ENCODE data around the gene IGHMBP2.
"Not testable (repeated sequence)": the region's sequence is repeated elsewhere in the genome, so short reads cannot be mapped to it uniquely, and the experiment has no call there.

The IGHMBP2 gene

DNA sequence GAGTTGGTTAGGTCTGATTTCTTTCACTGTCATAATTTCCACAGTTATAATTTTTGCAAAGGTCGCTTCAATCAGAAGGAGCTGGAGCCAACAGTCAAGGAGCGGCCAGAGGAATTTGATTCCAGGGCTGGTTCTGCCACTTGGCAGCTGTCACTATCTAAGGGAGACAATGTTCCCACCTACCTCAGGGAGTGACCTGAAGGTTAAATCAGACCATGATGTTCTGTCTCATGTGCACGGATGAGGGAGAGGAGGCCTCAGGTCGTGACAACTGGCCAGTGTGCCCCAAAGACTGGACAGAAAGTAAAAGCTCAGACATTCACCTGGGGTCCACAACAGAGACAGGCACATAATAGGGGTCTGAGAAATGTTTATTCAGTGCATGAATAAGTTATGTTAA is 69.5 kb downstream of the IGHMBP2 start:
- DNase-seq (ENCODE audit: low read depth, low spot score), result no peak
- H3K4me3 ChIP-seq (ENCODE audit: low read depth, low read length), result no peak overlapping the region
- ChIA-PET CTCF (interaction anchor here (1.3 kb wide), 1 partner anchor 116 kb away, joined by 3 read pairs; no protein-coding TSS in a partner anchor), POLR2A (no interaction called here)
- TF ChIP-seq, protein P1, sequence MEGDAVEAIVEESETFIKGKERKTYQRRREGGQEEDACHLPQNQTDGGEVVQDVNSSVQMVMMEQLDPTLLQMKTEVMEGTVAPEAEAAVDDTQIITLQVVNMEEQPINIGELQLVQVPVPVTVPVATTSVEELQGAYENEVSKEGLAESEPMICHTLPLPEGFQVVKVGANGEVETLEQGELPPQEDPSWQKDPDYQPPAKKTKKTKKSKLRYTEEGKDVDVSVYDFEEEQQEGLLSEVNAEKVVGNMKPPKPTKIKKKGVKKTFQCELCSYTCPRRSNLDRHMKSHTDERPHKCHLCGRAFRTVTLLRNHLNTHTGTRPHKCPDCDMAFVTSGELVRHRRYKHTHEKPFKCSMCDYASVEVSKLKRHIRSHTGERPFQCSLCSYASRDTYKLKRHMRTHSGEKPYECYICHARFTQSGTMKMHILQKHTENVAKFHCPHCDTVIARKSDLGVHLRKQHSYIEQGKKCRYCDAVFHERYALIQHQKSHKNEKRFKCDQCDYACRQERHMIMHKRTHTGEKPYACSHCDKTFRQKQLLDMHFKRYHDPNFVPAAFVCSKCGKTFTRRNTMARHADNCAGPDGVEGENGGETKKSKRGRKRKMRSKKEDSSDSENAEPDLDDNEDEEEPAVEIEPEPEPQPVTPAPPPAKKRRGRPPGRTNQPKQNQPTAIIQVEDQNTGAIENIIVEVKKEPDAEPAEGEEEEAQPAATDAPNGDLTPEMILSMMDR (IDR thresholded peaks at IDR 0.05; ENCODE audit: insufficient read depth, low read length, missing control alignments), result no peak

- POLR2A ChIA-PET; H3K4me3 ChIP-seq (ENCODE audit: low read depth, low read length); DNase-seq (ENCODE audit: low read depth, low spot score): not testable (repeated sequence)
- CTCF ChIA-PET, result interaction anchor here (1.3 kb wide), 1 partner anchor 115 kb away, joined by 3 read pairs; no protein-coding TSS in a partner anchor
These were observed 70.0 kb downstream of the IGHMBP2 start for GRCh38 chr11:68973706-68974105.

DNA sequence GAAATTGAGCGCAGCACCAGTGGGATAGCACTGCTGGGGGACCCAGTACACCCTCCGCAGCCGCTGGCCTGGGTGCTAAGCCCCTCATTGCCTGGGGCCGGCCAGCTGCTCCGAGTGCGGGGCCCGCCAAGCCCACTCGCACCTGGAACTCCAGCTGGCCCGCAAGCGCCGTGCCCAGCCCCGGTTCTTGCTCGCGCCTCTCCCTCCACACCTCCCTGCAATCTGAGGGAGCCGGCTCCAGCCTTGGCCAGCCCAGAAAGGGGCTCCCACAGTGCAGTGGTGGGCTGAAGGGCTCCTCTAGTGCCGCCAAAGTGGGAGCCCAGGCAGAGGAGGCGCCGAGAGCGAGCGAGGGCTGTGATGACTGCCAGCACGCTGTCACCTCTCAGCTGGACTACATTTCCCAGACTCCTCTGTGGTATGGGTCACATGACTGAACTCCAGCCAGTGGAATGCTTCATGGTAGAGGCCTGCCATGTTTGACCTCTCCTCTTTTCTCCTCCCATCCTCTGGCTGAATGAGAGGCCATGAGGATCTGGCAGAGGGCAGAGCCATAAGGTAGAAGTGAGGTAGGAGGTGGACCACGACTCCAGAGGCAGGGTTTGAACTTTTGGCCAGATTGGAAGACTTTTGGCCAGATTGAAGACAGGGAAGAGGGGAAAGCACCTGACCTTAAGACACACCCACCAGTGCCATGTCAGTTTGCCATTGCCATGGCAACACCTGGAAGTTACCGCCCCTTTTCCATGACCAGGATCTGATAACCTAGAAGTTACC is 70.9 kb downstream of the IGHMBP2 start:
- H3K4me3 ChIP-seq (ENCODE audit: low read depth, low read length), result no peak overlapping the region
- ChIA-PET POLR2A (no interaction called here), CTCF (interaction anchor here (1.3 kb wide), 1 partner anchor 114 kb away, joined by 3 read pairs; no protein-coding TSS in a partner anchor)
- TF ChIP-seq, protein P1 (IDR thresholded peaks at IDR 0.05; ENCODE audit: insufficient read depth, low read length, missing control alignments), result no peak
- no peak for DNase-seq (ENCODE audit: low read depth, low spot score)

GRCh38 chr11:68976095-68976494 is 72.4 kb downstream of the IGHMBP2 start:
- ChIA-PET POLR2A (no interaction called here), CTCF (no interaction called here)
- DNase-seq (ENCODE audit: low read depth, low spot score), result no peak
- no peak overlapping the region for H3K4me3 ChIP-seq (ENCODE audit: low read depth, low read length)
- TF ChIP-seq, protein P1 (IDR thresholded peaks at IDR 0.05; ENCODE audit: insufficient read depth, low read length, missing control alignments), result no peak

DNA sequence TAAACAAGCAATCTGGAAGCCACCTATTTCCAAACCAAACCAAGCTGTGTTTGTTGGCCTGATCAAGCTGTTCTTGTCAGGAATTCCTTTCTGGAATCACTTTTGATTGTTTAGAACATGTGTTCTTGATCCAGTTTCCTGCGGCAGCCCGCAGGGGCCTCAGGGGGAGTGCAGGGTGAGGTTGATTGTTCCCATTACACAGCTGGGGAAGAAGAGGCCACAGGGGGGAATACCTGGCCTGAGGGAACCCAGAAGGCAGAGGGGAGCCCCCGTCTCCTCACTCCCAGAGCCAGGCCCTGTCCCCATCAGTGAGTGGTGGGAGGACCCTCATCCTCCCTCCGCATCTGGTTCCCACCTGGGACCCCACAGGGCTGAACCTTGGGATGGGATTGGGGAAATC is 72.9 kb downstream of the IGHMBP2 start:
- no peak for DNase-seq (ENCODE audit: low read depth, low spot score)
- CTCF ChIA-PET, result no interaction called here
- H3K4me3 ChIP-seq (ENCODE audit: low read depth, low read length), result no peak overlapping the region
- POLR2A ChIA-PET, result no interaction called here
- TF ChIP-seq, protein P1 (IDR thresholded peaks at IDR 0.05; ENCODE audit: insufficient read depth, low read length, missing control alignments), result no peak

GRCh38 chr11:68977781-68978625 is 74.3 kb downstream of the IGHMBP2 start:
- DNase-seq (ENCODE audit: low read depth, low spot score), result no peak
- CTCF ChIA-PET, result no interaction called here

More at GRCh38 chr11:68977781-68978625, 74.3 kb downstream of the IGHMBP2 start:
- POLR2A ChIA-PET, result interaction anchor here (0.6 kb wide), 1 partner anchor 32 kb away, joined by 3 read pairs; no protein-coding TSS in a partner anchor
- no peak overlapping the region for H3K4me3 ChIP-seq (ENCODE audit: low read depth, low read length)
- TF ChIP-seq, protein P1 (IDR thresholded peaks at IDR 0.05; ENCODE audit: insufficient read depth, low read length, missing control alignments), result no peak

All from AG04449 (cell line).